Measurements from ENCODE around the gene ABCA6. TPM values are rescaled to one million over a fixed set of nuclear protein-coding genes. Genes with fewer than 3 reads are reported as not detected.
A peak's percentile ranks its signal among the peaks of the same experiment; 100 is the strongest.

The ABCA6 gene
- total RNA-seq, 2 donors from 2014 or later: 0.22 to 0.37 TPM

DNA sequence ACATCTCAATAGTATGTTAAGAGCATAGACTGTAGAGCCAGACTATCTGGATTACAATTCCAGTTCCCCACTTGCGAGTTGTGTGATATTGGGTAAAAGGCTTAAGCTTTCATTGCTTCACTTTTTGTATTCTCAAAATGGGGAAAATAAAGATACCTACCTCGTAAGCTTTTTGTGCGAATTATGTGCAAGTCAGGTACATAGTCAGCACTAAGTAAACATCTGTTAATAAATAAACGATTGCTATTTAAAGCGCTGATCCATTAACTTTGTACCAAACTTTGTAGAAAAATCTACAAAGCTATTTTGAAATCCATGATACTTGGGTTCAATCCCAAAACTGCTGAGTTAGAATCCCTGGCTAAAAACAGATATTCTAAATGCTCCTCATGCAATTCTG lies 19.6 kb downstream of the ABCA6 start:
- H3K9me3 Mint-ChIP-seq: no peaks in the 10 kb centered on the region
- no peak overlapping the region for H3K4me3 Mint-ChIP-seq
- H3K27me3 Mint-ChIP-seq (ENCODE audit: low read depth): no peaks in the 10 kb centered on the region
- H3K27ac Mint-ChIP-seq: no peak overlapping the region
- H3K4me1 Mint-ChIP-seq (ENCODE audit: low read depth): no peaks in the 10 kb centered on the region
- ATAC-seq (replicated peaks in 1 of 2) (no peak), DNase-seq (no peak)
- no peaks in the 10 kb centered on the region for H3K36me3 Mint-ChIP-seq (ENCODE audit: insufficient read depth in 2 of 2)

DNA sequence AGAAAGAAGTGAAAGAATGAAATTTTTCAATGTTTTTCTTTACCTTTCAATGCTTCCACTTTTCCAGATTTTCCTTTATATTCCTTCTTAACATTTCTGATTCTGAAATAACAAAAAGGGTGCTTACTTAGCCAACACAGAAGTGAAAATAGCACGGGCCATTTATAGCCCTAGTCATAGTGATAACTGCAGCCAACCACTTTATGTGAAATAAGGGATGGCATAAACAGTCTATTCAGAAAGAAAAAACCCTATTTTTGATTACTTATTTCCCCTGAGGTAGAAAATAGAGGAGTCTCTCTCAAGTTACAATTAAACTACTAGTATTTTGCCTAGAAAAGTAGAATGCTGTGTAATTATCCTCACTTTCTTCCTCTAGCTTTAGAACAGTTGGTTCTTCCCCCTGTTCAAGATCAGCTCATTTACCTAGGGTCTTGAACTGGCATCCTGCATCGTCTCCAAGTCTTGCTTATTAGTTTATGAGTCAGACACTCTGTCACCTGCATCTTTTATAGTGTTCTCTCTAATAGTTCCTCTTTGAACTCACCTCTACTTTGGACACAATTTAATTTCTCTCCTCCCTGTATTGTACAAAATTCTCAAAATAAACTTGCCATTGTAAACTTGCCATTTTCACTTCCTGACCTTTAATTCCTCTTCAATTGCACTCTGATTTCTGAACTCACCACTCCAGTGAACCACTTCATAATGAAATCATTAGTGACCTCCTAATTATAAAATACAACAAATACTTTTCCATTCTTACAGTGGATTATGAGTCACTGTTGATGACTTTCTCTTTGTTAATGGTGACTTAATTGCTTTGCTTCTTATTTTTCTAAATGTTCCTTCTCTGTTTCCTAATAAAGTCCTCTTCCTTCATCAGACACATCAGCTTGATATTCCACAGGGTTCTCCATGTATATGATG lies 23.6 kb downstream of the ABCA6 start:
- Mint-ChIP-seq H3K4me1 (ENCODE audit: low read depth) (no peaks in the 10 kb centered on the region), H3K9me3 (no peaks in the 10 kb centered on the region), H3K27me3 (ENCODE audit: low read depth) (no peaks in the 10 kb centered on the region), H3K27ac (no peak overlapping the region), H3K36me3 (ENCODE audit: insufficient read depth in 2 of 2) (no peaks in the 10 kb centered on the region), H3K4me3 (no peak overlapping the region)
- ATAC-seq (replicated peaks in 1 of 2) (no peak), DNase-seq (no peak)

DNA sequence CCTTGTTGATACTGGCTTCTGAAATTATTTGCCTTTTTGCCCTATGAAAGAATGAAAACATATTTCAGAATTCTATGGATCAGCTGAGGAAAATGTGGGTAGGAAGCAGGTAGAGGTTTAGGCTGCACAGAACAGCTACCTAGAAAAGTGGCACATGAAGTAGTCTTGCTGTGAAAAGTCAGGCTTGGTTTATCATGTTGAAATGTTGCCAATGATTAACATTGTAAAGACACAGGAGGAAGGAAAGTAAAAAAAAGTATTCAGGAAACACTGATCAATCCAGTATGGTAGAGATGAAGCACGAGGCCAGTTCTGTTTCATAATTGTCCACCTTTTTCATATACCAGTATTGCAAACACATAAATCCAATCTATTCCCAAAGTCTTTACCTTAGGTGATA lies 29.9 kb downstream of the ABCA6 start:
- Mint-ChIP-seq H3K4me3 (no peak overlapping the region), H3K27me3 (ENCODE audit: low read depth) (no peaks in the 10 kb centered on the region), H3K4me1 (ENCODE audit: low read depth) (no peaks in the 10 kb centered on the region), H3K9me3 (no peaks in the 10 kb centered on the region), H3K36me3 (ENCODE audit: insufficient read depth in 2 of 2) (no peaks in the 10 kb centered on the region), H3K27ac (no peak overlapping the region)
- DNase-seq (no peak), ATAC-seq (replicated peaks in 1 of 2) (no peak)

DNA sequence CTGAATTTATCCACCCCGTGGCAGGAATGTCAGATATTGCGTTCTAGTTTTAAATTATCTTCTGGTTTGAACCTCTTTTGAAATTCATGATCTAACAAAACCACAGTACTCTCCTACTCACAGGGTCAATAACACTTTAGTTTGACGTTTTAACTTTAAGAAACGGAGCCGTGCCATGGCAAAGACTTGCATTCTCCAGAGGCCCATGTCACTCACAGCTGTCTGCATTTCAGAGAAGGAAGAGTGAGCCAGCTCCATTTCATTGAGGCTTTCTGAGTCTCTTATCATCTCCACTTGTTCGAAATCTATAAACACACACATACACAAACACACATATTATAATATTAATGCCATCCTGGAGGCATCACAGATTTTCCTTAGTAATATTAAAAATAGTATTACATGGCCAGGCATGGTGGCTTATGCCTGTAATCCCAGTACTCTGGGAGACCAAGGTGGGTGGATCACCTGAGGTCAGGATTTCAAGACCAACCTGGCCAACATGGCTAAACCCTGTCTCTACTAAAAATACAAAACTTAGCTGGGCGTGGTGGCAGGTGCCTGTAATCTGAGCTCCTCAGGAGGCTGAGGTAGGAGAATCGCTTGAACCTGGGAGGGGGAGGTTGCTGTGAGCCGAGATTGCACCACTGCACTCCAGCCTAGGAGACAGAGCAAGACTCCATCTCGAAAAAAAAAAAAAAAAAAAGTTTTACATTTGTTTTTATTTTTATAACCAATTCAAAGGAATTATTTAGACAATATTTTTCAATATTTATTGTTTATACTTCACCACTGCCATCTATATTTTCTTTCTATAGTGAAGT lies 35.6 kb downstream of the ABCA6 start:
- H3K27ac Mint-ChIP-seq: no peak overlapping the region
- no peaks in the 10 kb centered on the region for H3K27me3 Mint-ChIP-seq (ENCODE audit: low read depth)
- no peak overlapping the region for H3K4me3 Mint-ChIP-seq
- H3K9me3 Mint-ChIP-seq: no peaks in the 10 kb centered on the region
- DNase-seq: no peak
- no peaks in the 10 kb centered on the region for H3K36me3 Mint-ChIP-seq (ENCODE audit: insufficient read depth in 2 of 2)
- no peaks in the 10 kb centered on the region for H3K4me1 Mint-ChIP-seq (ENCODE audit: low read depth)
- ATAC-seq (replicated peaks in 1 of 2): no peak

DNA sequence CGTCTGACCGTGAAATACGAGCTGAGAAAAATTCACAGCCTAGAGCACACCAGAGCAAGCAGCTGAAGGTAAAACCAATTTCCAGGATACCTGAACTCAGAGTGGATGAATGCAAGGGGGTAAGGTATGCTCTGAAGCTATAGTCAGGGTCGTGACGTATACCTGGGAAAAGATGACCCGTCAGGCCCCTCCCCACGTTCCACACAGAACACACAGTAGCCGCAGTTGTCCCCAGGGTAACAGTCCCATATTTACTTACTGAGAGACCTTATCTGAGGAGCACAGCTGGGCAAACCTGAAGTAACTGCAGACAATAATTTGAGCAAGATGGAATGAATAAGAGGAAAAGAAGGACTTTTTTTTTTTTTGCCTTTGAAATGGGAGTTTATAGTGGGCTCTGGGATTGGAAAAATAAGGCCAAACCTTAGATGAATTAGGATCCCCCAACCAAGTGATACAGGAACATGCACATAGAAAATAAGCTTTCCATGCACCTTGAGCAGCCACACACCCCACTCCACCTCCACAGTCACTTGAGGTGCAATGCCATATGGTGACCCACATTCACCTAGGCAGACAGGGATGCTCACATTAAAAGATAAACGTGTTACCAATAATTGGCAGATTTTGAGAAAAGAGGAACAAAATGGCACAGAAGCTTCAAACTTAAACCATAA lies 38.0 kb downstream of the ABCA6 start:
- Mint-ChIP-seq H3K27ac (no peak overlapping the region), H3K4me1 (ENCODE audit: low read depth) (no peaks in the 10 kb centered on the region), H3K27me3 (ENCODE audit: low read depth) (no peaks in the 10 kb centered on the region), H3K4me3 (no peak overlapping the region), H3K9me3 (no peaks in the 10 kb centered on the region), H3K36me3 (ENCODE audit: insufficient read depth in 2 of 2) (no peaks in the 10 kb centered on the region)
- DNase-seq (no peak), ATAC-seq (replicated peaks in 1 of 2) (no peak)

DNA sequence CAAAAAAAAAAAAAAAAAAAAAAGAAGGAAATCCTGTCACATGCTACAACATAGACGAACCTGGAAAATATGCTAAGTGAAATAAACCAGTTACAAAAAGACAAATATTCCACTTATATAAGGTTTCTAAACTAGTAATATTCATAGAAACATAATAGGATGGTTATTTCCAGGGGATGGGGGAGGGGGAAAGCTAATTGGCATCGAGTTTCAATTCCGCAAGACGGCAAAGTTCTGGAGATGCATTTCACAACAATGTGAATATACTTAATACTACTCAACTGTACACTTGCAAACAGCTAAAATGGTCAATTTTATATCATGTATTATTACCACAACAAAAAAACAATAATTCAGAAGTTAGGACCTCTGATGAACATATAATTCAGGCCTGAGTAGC lies 43.1 kb downstream of the ABCA6 start:
- Mint-ChIP-seq H3K36me3 (ENCODE audit: insufficient read depth in 2 of 2) (no peaks in the 10 kb centered on the region), H3K4me1 (ENCODE audit: low read depth) (peaks cover under 1% of the 10 kb centered on the region), H3K4me3 (no peak overlapping the region), H3K27me3 (ENCODE audit: low read depth) (no peaks in the 10 kb centered on the region), H3K27ac (no peak overlapping the region), H3K9me3 (no peaks in the 10 kb centered on the region)
- no peak for DNase-seq
- no peak for ATAC-seq (replicated peaks in 1 of 2)

- DNase-seq (no peak), ATAC-seq (replicated peaks in 1 of 2) (no peak)
- Mint-ChIP-seq H3K27ac (no peak overlapping the region), H3K27me3 (ENCODE audit: low read depth) (peaks cover 7% of the 10 kb centered on the region), H3K9me3 (no peaks in the 10 kb centered on the region), H3K4me1 (ENCODE audit: low read depth) (peaks cover 7% of the 10 kb centered on the region), H3K36me3 (ENCODE audit: insufficient read depth in 2 of 2) (no peaks in the 10 kb centered on the region), H3K4me3 (no peak overlapping the region)
Observed at GRCh38 chr17:69096541-69096940, 45.2 kb downstream of the ABCA6 start.

GRCh38 chr17:69093995-69094394 lies 47.7 kb downstream of the ABCA6 start:
- Mint-ChIP-seq H3K4me3 (no peak overlapping the region), H3K36me3 (ENCODE audit: insufficient read depth in 2 of 2) (no peaks in the 10 kb centered on the region), H3K27me3 (ENCODE audit: low read depth) (peaks cover 7% of the 10 kb centered on the region), H3K4me1 (ENCODE audit: low read depth) (peaks cover 7% of the 10 kb centered on the region), H3K27ac (no peak overlapping the region), H3K9me3 (no peaks in the 10 kb centered on the region)
- ATAC-seq (replicated peaks in 1 of 2) (no peak), DNase-seq (no peak)

DNA sequence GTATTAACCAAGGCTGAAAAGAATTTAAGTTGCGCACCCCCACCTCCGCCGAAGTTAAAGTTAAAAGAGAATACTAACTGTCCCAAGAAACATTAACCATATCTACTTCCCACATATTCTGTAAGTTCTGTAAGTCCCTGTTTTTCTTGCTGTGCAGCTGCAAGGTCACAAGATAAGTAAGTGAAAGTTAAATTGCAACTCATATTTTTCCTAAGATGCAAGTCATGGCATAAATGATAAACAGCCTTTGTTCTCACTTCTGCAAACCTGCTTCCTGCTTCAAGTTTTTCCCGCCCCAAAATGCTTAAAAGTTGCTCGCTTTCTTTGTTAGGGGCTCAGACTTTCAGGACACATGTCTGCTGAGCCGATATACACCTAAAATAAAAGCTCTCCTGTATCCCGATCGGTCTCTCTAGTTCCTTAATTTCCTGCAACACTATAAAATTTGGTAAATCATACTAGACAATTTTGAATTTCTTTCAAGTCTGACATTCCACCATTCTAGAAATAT lies 48.4 kb downstream of the ABCA6 start:
- Mint-ChIP-seq H3K4me3 (peak overlapping the region in 1 of 2 donors; percentile 14), H3K36me3 (ENCODE audit: insufficient read depth in 2 of 2) (no peaks in the 10 kb centered on the region), H3K9me3 (no peaks in the 10 kb centered on the region), H3K27ac (no peak overlapping the region), H3K4me1 (ENCODE audit: low read depth) (peaks cover 7% of the 10 kb centered on the region), H3K27me3 (ENCODE audit: low read depth) (peaks cover 12% of the 10 kb centered on the region)
- DNase-seq (no peak), ATAC-seq (replicated peaks in 1 of 2) (no peak)

- no peaks in the 10 kb centered on the region for H3K9me3 Mint-ChIP-seq
- H3K4me1 Mint-ChIP-seq (ENCODE audit: low read depth): peaks cover 7% of the 10 kb centered on the region
- no peak overlapping the region for H3K4me3 Mint-ChIP-seq
- no peak for ATAC-seq (replicated peaks in 1 of 2)
- peaks cover 12% of the 10 kb centered on the region for H3K27me3 Mint-ChIP-seq (ENCODE audit: low read depth)
- H3K36me3 Mint-ChIP-seq (ENCODE audit: insufficient read depth in 2 of 2): no peaks in the 10 kb centered on the region
- H3K27ac Mint-ChIP-seq: no peak overlapping the region
- no peak for DNase-seq
Observed at GRCh38 chr17:69090365-69090764, 51.3 kb downstream of the ABCA6 start.

- DNase-seq (no peak), ATAC-seq (replicated peaks in 1 of 2) (no peak)
- H3K4me3 Mint-ChIP-seq: no peak overlapping the region
- H3K36me3 Mint-ChIP-seq (ENCODE audit: insufficient read depth in 2 of 2): no peaks in the 10 kb centered on the region
- peaks cover 7% of the 10 kb centered on the region for H3K4me1 Mint-ChIP-seq (ENCODE audit: low read depth)
- H3K27ac Mint-ChIP-seq: no peak overlapping the region
- H3K9me3 Mint-ChIP-seq: no peaks in the 10 kb centered on the region
- H3K27me3 Mint-ChIP-seq (ENCODE audit: low read depth): peaks cover 12% of the 10 kb centered on the region
Observed at GRCh38 chr17:69088643-69089200, 53.0 kb downstream of the ABCA6 start.

DNA sequence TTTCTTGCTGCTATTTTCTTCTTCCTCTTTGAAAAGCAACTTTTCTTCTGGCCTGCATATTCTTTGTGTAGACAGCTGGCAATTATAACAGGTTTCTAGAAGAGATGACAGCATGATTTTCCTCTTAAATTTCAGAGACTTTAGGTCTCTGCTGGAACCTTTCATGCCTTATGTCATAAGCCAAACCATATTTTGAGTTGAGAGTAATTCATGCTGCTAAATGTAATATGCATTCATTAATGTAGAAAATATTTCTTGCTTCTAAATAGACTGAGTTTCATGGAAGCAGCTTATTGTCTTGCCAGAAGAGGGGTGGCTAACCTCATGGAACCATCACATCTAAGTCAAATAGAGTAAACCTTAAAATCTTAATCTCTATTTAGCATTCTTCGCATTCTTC lies 55.1 kb downstream of the ABCA6 start:
- ATAC-seq (replicated peaks in 1 of 2) (no peak), DNase-seq (no peak)
- Mint-ChIP-seq H3K9me3 (peaks cover 1 to 5% of the 10 kb centered on the region in 2 donors), H3K4me3 (no peak overlapping the region), H3K4me1 (ENCODE audit: low read depth) (no peaks in the 10 kb centered on the region), H3K27me3 (ENCODE audit: low read depth) (peaks cover 5% of the 10 kb centered on the region), H3K36me3 (ENCODE audit: insufficient read depth in 2 of 2) (peaks cover 0 to 2% of the 10 kb centered on the region in 2 donors), H3K27ac (no peak overlapping the region)
